ENCODE data around the gene ZNF692. TPM values are rescaled to one million over a fixed set of nuclear protein-coding genes. Genes with fewer than 3 reads are reported as not detected.

Gene ZNF692
- total RNA-seq, 1 donor from 2014 or later: 37.8 TPM

- Mint-ChIP-seq H3K27ac (no peak overlapping the region), H3K4me3 (no peak overlapping the region), H3K9me3 (no peaks in the 10 kb centered on the region), H3K36me3 (no peaks in the 10 kb centered on the region), H3K27me3 (ENCODE audit: insufficient read depth, low read depth) (peaks cover 8% of the 10 kb centered on the region), H3K4me1 (peaks cover 3% of the 10 kb centered on the region)
- Histone ChIP-seq H3K9me3 (ENCODE audit: low read depth) (no peaks in the 10 kb centered on the region), H4K20me1 (ENCODE audit: low read depth) (no peaks in the 10 kb centered on the region), H3K4me3 (no peak overlapping the region), H3F3A (ENCODE audit: low read depth) (peaks cover 15% of the 10 kb centered on the region), H3K36me3 (peaks cover 4% of the 10 kb centered on the region), H3K27me3 (peaks cover 12% of the 10 kb centered on the region), H3K4me1 (peaks cover 13% of the 10 kb centered on the region), H2AFZ (replicated peaks) (no peak overlapping the region), H3K4me2 (no peak overlapping the region), H3K9ac (no peak overlapping the region), H3K27ac (no peak overlapping the region), H3K79me2 (ENCODE audit: low read depth) (no peaks in the 10 kb centered on the region)
- TF ChIP-seq EZH2 (IDR thresholded peaks at IDR 0.05): no peak
- no peak for TF ChIP-seq EZH2phosphoT487 (IDR thresholded peaks at IDR 0.05)
- TF ChIP-seq CTCF (IDR thresholded peaks at IDR 0.05): no peak
- no peak for DNase-seq (ENCODE audit: low spot score)
These were observed 41.8 kb upstream of the ZNF692 start for GRCh38 chr1:248900637-248901036.

- Histone ChIP-seq H3K4me2 (no peak overlapping the region), H2AFZ (replicated peaks) (peak overlapping the region; percentile 81), H3K27me3 (peaks cover 12% of the 10 kb centered on the region), H3F3A (ENCODE audit: low read depth) (no peaks in the 10 kb centered on the region), H4K20me1 (ENCODE audit: low read depth) (no peaks in the 10 kb centered on the region), H3K9me3 (ENCODE audit: low read depth) (no peaks in the 10 kb centered on the region), H3K4me1 (peaks cover 6% of the 10 kb centered on the region), H3K9ac (no peak overlapping the region), H3K36me3 (peaks cover 4% of the 10 kb centered on the region), H3K4me3 (no peak overlapping the region), H3K79me2 (ENCODE audit: low read depth) (no peaks in the 10 kb centered on the region), H3K27ac (no peak overlapping the region)
- Mint-ChIP-seq H3K36me3 (no peaks in the 10 kb centered on the region), H3K27ac (no peak overlapping the region), H3K4me1 (no peaks in the 10 kb centered on the region), H3K9me3 (no peaks in the 10 kb centered on the region), H3K4me3 (no peak overlapping the region), H3K27me3 (ENCODE audit: insufficient read depth, low read depth) (peaks cover 6% of the 10 kb centered on the region)
- TF ChIP-seq EZH2phosphoT487 (IDR thresholded peaks at IDR 0.05) (no peak), EZH2 (IDR thresholded peaks at IDR 0.05) (no peak), CTCF (IDR thresholded peaks at IDR 0.05) (no peak)
- peak; percentile 21 for DNase-seq (ENCODE audit: low spot score)
These were observed 38.8 kb upstream of the ZNF692 start for GRCh38 chr1:248897412-248898337.

- Histone ChIP-seq H3K27me3 (no peaks in the 10 kb centered on the region), H3K4me3 (no peak overlapping the region), H4K20me1 (ENCODE audit: low read depth) (no peaks in the 10 kb centered on the region), H3K27ac (no peak overlapping the region), H3K36me3 (peaks cover 4% of the 10 kb centered on the region), H3K4me2 (no peak overlapping the region), H3K79me2 (ENCODE audit: low read depth) (no peaks in the 10 kb centered on the region), H3K9ac (no peak overlapping the region), H3F3A (ENCODE audit: low read depth) (no peaks in the 10 kb centered on the region), H3K9me3 (ENCODE audit: low read depth) (no peaks in the 10 kb centered on the region), H2AFZ (replicated peaks) (no peak overlapping the region), H3K4me1 (peaks cover 6% of the 10 kb centered on the region)
- H3K4me1 Mint-ChIP-seq: peaks cover 3% of the 10 kb centered on the region
- H3K27me3 Mint-ChIP-seq (ENCODE audit: insufficient read depth, low read depth): peaks cover 6% of the 10 kb centered on the region
- no peak overlapping the region for H3K4me3 Mint-ChIP-seq
- H3K36me3 Mint-ChIP-seq: no peaks in the 10 kb centered on the region
- H3K9me3 Mint-ChIP-seq: no peaks in the 10 kb centered on the region
- TF ChIP-seq EZH2 (IDR thresholded peaks at IDR 0.05) (no peak), CTCF (IDR thresholded peaks at IDR 0.05) (no peak), EZH2phosphoT487 (IDR thresholded peaks at IDR 0.05) (no peak)
- no peak overlapping the region for H3K27ac Mint-ChIP-seq
- no peak for DNase-seq (ENCODE audit: low spot score)
These were observed 36.0 kb upstream of the ZNF692 start for GRCh38 chr1:248894837-248895236.

Data from neural progenitor cell (in vitro differentiated cells).